Natural killer cell (primary cell): Measurements from ENCODE around the gene OTOS. TPM values are rescaled to one million over a fixed set of nuclear protein-coding genes. Genes with fewer than 3 reads are reported as not detected.

Experiments used
- ATAC-seq, 3 donors: fragments of 150-1000 bp in 2 of 3; fragments of 200-7000 bp in 1 of 3; cut with Tn5 transposase; 1 replicate in 1 of 3; 2 replicates in 2 of 3; pipeline ENCODE4 v1.10.0; 2021; ENCODE audit warnings: mild to moderate bottlenecking in 2 of 3, moderate library complexity in 2 of 3
- DNase-seq, 2 donors: peaks; one replicate each; pipeline versions ENCODE4 v3.0.0 to v3.0.0-alpha.2; 2013 to 2021; ENCODE audit warnings: mixed read lengths in 1 of 2
- H3K27ac ChIP-seq: one replicate; pipeline ENCODE4 v1.5.1; 2013; ENCODE audit warnings: mild to moderate bottlenecking, low read length
- H3K27me3 ChIP-seq: one replicate; pipeline ENCODE4 v1.6.1; 2013; ENCODE audit warnings: low read length; ENCODE audit not compliant: control insufficient read depth, insufficient read depth
- H3K36me3 ChIP-seq: one replicate; pipeline ENCODE4 v1.6.1; 2013; ENCODE audit warnings: low read length; ENCODE audit not compliant: control insufficient read depth, insufficient read depth
- H3K4me1 ChIP-seq: one replicate; pipeline ENCODE4 v1.6.1; 2013; ENCODE audit warnings: low read length; ENCODE audit not compliant: control insufficient read depth, insufficient read depth
- H3K4me3 ChIP-seq: one replicate; pipeline ENCODE4 v1.5.1; 2013; ENCODE audit warnings: low read length
- H3K9me3 ChIP-seq: one replicate; pipeline ENCODE4 v1.6.1; 2013; ENCODE audit warnings: low read length; ENCODE audit not compliant: control insufficient read depth, insufficient read depth
- H3K27ac Mint-ChIP-seq, 2 donors: one replicate each; pipeline ENCODE4 v1.8.0; 2022; ENCODE audit warnings: mild to moderate bottlenecking in 2 of 2, mixed read lengths in 2 of 2, moderate library complexity in 1 of 2
- H3K27me3 Mint-ChIP-seq, 2 donors: one replicate each; pipeline ENCODE4 v1.8.0; 2022; ENCODE audit warnings: low read depth in 2 of 2, mixed read lengths in 2 of 2
- H3K36me3 Mint-ChIP-seq: one replicate; pipeline ENCODE4 v1.8.0; 2022; ENCODE audit warnings: mixed read lengths
- H3K4me1 Mint-ChIP-seq, 2 donors: one replicate each; pipeline ENCODE4 v1.8.0; 2022; ENCODE audit warnings: mixed read lengths in 2 of 2
- H3K4me3 Mint-ChIP-seq: one replicate; pipeline ENCODE4 v1.8.0; 2022; ENCODE audit warnings: mild to moderate bottlenecking, moderate library complexity, mixed read lengths
- H3K9me3 Mint-ChIP-seq, 2 donors: one replicate each; pipeline ENCODE4 v1.8.0; 2022; ENCODE audit warnings: mixed read lengths in 2 of 2
- WGBS: methylation state at CpG from one replicate; pipeline ENCODE4 v1.1.7; 2013; ENCODE audit warnings: missing lambda C conversion rate; ENCODE audit not compliant: insufficient coverage; 5-methylcytosine and 5-hydroxymethylcytosine counted together
- intact Hi-C: fragments of 100-400 bp; cut with micrococcal nuclease; formaldehyde crosslinking; loops from one replicate; pipeline ENCODE4 v1.14.2; 2022
- total RNA-seq, 4 donors: library from RNA; stranded (reverse); fragments of 120-200 nt in 1 of 4; gene quantifications; one replicate each; pipeline versions ENCODE4 v1.2.3 to v1.2.4, GENCODE V29; 2013 to 2022
- TF ChIP-seq, protein P1 (sequence below): fragments of 200-600 bp; IDR thresholded peaks from one replicate; pipeline ENCODE4 v1.8.0; 2022; ENCODE audit warnings: antibody characterized with exemption

Gene OTOS
- total RNA-seq, 3 donors from 2014 or later (not counting 1 experiment from before 2014, with no cell fraction given) = not detected

DNA sequence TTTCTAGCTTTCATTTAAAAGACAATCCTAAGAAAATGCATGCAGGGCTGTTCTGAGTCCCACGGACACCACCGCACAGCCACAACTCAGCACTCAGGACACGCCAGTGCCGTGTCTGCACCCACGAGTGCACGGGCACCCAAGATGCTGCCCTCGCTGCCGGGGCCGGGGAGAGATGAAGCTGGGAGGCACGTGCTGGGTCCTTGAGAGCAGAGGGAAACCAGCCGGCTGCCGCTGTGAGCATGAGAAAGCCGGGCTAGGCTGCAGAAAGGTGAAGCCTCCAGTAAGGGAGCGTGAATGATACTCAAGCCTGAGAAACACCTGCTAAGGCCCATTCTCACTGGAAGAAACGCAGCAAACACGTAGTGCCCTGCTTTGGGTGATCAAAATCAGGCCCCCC is 9.2 kb downstream of the OTOS start:
- H3K27me3 ChIP-seq = no peaks in the 10 kb centered on the region
- H3K4me3 Mint-ChIP-seq = no peak overlapping the region
- ATAC-seq (no peak), DNase-seq (peak in 1 of 2 donors; percentile 15)
- 98% methylated on average over 16 of the region's 16 CpGs for WGBS
- no peak overlapping the region for H3K27ac ChIP-seq
- peaks cover 16% of the 10 kb centered on the region for H3K4me1 ChIP-seq
- no peaks in the 10 kb centered on the region for H3K9me3 Mint-ChIP-seq
- peaks cover 21 to 28% of the 10 kb centered on the region in 2 donors for H3K4me1 Mint-ChIP-seq
- H3K4me3 ChIP-seq = no peak overlapping the region
- no peaks in the 10 kb centered on the region for H3K9me3 ChIP-seq
- H3K27me3 Mint-ChIP-seq = no peaks in the 10 kb centered on the region
- H3K27ac Mint-ChIP-seq = no peak overlapping the region
- TF ChIP-seq, protein P1, sequence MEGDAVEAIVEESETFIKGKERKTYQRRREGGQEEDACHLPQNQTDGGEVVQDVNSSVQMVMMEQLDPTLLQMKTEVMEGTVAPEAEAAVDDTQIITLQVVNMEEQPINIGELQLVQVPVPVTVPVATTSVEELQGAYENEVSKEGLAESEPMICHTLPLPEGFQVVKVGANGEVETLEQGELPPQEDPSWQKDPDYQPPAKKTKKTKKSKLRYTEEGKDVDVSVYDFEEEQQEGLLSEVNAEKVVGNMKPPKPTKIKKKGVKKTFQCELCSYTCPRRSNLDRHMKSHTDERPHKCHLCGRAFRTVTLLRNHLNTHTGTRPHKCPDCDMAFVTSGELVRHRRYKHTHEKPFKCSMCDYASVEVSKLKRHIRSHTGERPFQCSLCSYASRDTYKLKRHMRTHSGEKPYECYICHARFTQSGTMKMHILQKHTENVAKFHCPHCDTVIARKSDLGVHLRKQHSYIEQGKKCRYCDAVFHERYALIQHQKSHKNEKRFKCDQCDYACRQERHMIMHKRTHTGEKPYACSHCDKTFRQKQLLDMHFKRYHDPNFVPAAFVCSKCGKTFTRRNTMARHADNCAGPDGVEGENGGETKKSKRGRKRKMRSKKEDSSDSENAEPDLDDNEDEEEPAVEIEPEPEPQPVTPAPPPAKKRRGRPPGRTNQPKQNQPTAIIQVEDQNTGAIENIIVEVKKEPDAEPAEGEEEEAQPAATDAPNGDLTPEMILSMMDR = no peak
- peaks cover 48% of the 10 kb centered on the region for H3K36me3 ChIP-seq
- no peaks in the 10 kb centered on the region for H3K36me3 Mint-ChIP-seq
- intact Hi-C loops = no loop called here

GRCh38 chr2:240130393-240131195 is 9.9 kb downstream of the OTOS start:
- H3K36me3 Mint-ChIP-seq = no peaks in the 10 kb centered on the region

DNA sequence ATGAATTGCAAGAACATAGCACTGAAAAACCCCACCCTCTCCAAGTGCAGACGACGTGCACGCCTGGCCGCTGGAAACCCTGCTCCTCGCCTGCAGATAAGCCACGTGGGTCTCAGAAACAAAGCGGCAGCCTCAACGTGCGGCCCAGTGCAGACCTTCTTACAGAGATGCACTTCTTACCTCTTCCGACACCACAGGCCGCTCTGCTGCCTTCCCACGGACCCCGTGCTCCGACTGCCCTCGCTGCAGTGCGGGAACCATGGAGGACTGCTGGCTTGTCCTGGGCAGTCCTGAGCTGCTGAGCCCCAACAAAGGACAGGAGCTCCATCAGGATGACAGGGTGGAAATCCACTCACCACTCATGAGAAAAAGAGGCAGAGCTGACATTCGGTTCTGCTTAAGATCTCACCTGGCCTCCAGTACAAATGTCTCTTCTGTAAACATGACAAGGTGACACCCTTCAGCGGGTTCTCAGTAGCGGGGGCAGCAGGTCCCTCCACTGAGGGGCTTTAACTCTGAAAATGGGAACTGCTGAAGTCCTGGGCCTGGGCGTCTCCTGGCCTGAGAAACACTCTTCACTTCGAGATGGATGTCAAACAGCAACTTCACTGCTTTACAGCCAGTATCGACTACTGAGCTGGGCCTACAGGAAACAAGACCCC is 10.6 kb downstream of the OTOS start:
- Histone ChIP-seq H3K27ac (no peak overlapping the region), H3K36me3 (peaks cover 48% of the 10 kb centered on the region), H3K4me1 (peaks cover 7% of the 10 kb centered on the region), H3K9me3 (no peaks in the 10 kb centered on the region), H3K4me3 (no peak overlapping the region), H3K27me3 (no peaks in the 10 kb centered on the region)
- 96% methylated on average over 22 of the region's 22 CpGs for WGBS
- TF ChIP-seq, protein P1 = no peak
- intact Hi-C loops = no loop called here
- ATAC-seq = no peak
- peak in 1 of 2 donors; percentile 6 for DNase-seq
- peaks cover 11 to 13% of the 10 kb centered on the region in 2 donors for H3K4me1 Mint-ChIP-seq
- no peaks in the 10 kb centered on the region for H3K36me3 Mint-ChIP-seq
- H3K27ac Mint-ChIP-seq = no peak overlapping the region
- H3K9me3 Mint-ChIP-seq = no peaks in the 10 kb centered on the region
- H3K4me3 Mint-ChIP-seq = no peak overlapping the region
- no peaks in the 10 kb centered on the region for H3K27me3 Mint-ChIP-seq

More at GRCh38 chr2:240130393-240131195, 9.9 kb downstream of the OTOS start:
- Histone ChIP-seq H3K36me3 (peaks cover 48% of the 10 kb centered on the region), H3K4me1 (peaks cover 14% of the 10 kb centered on the region), H3K27me3 (no peaks in the 10 kb centered on the region), H3K9me3 (no peaks in the 10 kb centered on the region), H3K27ac (no peak overlapping the region), H3K4me3 (no peak overlapping the region)
- TF ChIP-seq, protein P1 = no peak
- Mint-ChIP-seq H3K27me3 (no peaks in the 10 kb centered on the region), H3K4me3 (no peak overlapping the region), H3K9me3 (no peaks in the 10 kb centered on the region), H3K27ac (no peak overlapping the region), H3K4me1 (peaks cover 18 to 21% of the 10 kb centered on the region in 2 donors)
- 94% methylated on average over 22 of the region's 23 CpGs for WGBS
- intact Hi-C loops = no loop called here
- no peak for DNase-seq
- ATAC-seq = no peak
